GM21737 (cell line): Measurements from ENCODE around the gene ENKD1.

Source experiments
- ATAC-seq: cut with Tn5 transposase; IDR thresholded peaks from one replicate; pipeline ENCODE4 v1.9.1; 2021; ENCODE audit warnings: mild to moderate bottlenecking, moderate library complexity; ENCODE audit not compliant: unreplicated experiment

Gene ENKD1

GRCh38 chr16:67679935-67680897 is 13.7 kb upstream of the ENKD1 start:
- ATAC-seq: no peak

GRCh38 chr16:67678354-67679023 is 11.9 kb upstream of the ENKD1 start:
- no peak for ATAC-seq

- ATAC-seq: no peak
Observed at GRCh38 chr16:67677712-67678111, 11.2 kb upstream of the ENKD1 start.

GRCh38 chr16:67676939-67677338 is 10.4 kb upstream of the ENKD1 start:
- no peak for ATAC-seq

- no peak for ATAC-seq
Observed at GRCh38 chr16:67676516-67676915, 10.0 kb upstream of the ENKD1 start.

GRCh38 chr16:67675999-67676398 is 9.4 kb upstream of the ENKD1 start:
- ATAC-seq: no peak

- no peak for ATAC-seq
Observed at GRCh38 chr16:67675579-67675935, 9.0 kb upstream of the ENKD1 start.

GRCh38 chr16:67674851-67675578 is 8.5 kb upstream of the ENKD1 start:
- ATAC-seq: no peak

- ATAC-seq: no peak
Observed at GRCh38 chr16:67673712-67674580, 7.4 kb upstream of the ENKD1 start.

- no peak for ATAC-seq
Observed at GRCh38 chr16:67672739-67673662, 6.5 kb upstream of the ENKD1 start.

- no peak for ATAC-seq
Observed at GRCh38 chr16:67672306-67672705, 5.8 kb upstream of the ENKD1 start.

- no peak for ATAC-seq
Observed at GRCh38 chr16:67669499-67670101, 3.0 kb upstream of the ENKD1 start.

GRCh38 chr16:67668495-67669157 is 2.1 kb upstream of the ENKD1 start:
- ATAC-seq: no peak

- peak; percentile 60 for ATAC-seq
Observed at GRCh38 chr16:67667817-67668494, 1.4 kb upstream of the ENKD1 start.

- no peak for ATAC-seq
Observed at GRCh38 chr16:67667453-67667816, 885 bp upstream of the ENKD1 start.

- ATAC-seq: no peak
Observed at GRCh38 chr16:67666032-67666551, 458 bp downstream of the ENKD1 start.

- no peak for ATAC-seq
Observed at GRCh38 chr16:67665598-67665997, 952 bp downstream of the ENKD1 start.

- no peak for ATAC-seq
Observed at GRCh38 chr16:67664871-67665270, 1.7 kb downstream of the ENKD1 start.
